ENCODE results near the gene DOCK6.

GRCh38 chr19:11159598-11160439, 102.5 kb downstream of the DOCK6 start:
- TF ChIP-seq CTCF (conservative IDR thresholded peaks at IDR 0.05; ENCODE audit: low read length) (no peak), EZH2phosphoT487 (IDR thresholded peaks at IDR 0.05; ENCODE audit: borderline replicate concordance, low read depth, low read length) (no peak)
